Measurements from ENCODE around the gene TAOK1.

Gene TAOK1

DNA sequence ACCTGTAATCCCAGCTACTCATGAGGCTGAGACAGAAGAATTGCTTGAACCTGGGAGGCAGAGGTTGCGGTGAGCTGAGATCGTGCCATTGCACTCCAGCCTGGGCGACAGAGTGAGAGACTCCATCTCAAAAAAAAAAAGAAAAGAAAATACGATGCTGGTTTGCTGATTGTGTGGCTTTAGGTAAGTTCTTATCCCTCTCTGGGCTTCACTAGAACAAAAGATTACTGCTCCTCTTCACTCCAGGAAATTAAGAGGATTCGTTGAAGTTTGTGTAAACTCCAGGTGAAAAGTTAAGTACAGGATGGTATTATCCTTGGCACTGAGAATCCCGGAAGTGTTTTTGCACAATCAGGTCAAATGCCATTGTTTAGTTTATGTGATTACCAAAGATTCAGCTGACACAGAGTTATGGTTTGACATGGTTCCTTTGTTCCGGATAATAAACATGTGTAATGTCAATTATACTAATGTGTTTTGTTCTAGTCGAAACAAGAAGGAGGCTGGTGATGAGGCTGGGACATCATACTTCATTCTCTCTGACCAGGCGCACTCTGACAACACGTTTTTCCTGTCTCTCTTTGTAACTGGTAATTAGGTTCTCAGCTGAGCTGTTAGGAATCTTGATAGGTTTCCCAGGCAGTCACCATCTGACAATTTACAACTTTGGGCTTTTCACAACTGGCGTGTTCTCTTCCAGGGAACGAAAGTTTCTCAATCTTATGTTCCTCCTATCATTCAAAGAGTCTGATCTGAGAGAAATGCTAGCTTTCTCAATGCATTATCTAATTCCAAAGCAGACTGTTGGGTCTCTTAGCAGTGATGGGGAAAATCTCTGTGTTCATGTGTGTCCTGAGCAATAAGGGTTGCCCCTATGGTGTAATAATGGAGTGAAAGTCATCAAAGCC, 10.8 kb upstream of the TAOK1 start:
- no peak for DNase-seq

DNA sequence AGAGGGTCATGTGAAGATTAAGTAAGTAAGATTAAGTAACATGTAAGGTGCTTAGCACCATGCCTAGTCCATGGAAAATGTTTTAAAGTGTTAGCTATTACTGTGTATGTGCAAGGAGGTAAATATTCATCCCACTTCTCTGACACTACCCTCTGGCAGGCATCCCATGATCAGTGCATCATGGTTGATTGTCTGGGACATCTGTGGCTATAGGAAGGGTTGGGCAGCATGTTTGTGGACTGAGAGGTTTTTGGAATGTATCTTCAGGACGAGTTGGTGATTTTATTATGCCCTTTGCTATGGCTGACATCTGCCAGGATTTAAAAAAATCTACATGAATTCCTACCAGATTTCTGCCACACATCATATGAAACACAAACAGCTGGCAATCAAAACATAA, 6.5 kb upstream of the TAOK1 start:
- no peak for DNase-seq

DNA sequence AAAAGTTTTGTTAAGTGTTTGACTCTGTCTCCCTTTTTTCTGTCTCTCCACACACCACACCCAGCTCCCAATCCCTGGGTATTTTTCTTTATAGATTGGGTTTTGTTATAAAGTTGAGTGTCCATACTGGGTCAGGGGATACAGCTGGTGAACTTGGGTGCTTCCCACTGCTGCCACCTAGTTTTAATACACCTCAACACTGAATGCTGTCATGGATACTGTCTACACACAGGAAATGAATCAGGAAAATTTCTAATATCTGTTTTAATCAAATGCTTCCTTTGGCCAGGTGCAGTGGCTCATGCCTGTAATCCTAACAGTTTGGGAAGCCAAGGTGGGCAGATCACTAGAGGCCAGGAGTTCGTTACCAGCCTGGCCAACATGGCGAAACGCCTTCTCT, 5.3 kb upstream of the TAOK1 start:
- DNase-seq: no peak

DNA sequence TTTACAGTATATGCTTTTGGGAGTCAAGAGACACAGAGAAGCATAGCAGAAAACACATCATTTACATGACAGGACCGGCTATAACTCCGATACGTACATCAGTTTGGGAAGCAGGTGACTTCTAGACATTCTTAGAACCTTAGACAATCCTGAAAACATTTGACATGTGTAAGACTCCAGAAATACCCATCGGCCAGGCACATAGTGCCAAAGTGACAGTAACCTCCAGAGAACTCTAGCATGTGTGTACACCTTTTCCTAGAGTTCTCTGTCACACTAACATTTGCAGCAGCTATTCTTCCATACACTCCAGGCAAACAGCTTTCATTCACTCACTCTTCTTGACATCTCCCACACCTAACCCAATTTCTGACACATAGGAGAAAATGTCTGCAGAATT, 3.4 kb upstream of the TAOK1 start:
- no peak for DNase-seq

DNA sequence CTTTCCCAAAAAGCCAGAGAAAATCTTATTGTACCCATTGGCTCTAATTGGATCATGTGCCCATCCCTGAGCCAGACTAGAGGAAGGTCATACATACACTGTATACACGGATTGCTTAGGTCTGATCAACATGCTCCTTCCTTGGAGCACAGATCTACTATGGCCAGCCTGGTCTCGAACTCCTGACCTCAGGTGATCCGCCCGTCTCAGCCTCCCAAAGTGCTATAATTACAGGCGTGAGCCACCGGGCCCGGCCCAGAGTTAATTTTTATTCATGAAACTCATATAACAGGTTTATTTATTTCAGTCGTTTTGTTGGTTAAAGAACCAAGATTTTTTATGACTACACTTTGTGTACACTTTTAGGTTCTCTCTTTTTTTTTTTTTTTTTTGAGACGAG, 1.2 kb upstream of the TAOK1 start:
- no peak for DNase-seq

DNA sequence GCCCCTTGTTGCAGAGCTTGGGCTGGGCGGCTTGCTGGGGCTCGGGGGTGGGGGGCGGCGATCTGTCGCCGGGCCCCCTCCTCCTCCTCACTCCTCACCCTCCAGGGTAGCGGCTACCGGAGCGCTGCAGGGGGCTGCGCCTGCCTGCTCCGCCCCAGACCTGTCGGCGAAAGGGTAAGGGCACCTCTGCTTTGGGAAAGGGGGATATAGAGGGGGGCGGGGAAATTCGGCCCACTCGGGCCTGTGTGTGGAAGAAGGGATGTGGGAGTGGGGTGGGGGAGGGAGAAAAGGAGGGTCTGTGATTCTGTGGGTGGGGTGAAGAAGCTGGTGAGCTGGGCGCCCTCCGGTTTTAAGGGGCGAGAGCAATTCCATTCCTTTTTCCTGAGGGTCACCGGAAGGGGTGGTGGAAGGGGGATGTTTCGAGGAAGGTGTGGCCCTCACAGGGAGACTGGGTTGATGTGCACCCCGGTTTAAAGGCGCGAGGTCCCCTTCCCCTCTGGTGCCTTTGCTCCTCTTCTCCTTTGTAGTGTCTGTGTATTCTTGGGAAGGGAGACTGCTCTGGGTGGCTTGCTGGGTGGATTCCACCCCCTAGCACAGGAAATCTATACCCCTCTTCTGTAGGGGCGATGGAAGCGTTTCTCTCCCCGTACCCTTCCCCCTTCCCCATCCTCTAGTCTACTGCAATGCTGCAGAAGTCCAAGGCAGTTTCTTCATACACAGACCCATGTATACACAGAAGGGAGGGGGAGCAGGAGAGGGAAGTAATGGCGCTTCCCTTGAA, 878 bp downstream of the TAOK1 start:
- DNase-seq: peak in 1 of 5 donors; percentile 11

DNA sequence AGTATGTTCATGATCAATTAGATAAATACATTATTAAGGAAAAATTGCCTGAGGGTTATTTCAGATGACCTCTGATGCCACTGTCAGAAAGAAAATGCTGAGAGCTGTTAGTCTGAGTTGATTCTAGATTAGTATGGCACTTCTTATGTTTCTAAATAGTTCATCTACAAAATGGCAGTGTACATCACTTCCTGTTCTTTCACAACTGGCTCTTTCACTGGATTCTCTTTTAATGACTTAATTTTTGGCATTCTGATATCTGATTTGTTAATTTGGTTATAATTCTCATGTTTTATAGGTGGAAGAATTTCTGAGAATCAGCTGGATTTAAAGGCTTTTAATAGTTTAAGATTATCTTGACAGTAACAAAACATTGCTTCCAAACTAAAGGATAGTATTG, 3.3 kb downstream of the TAOK1 start:
- DNase-seq: no peak

DNA sequence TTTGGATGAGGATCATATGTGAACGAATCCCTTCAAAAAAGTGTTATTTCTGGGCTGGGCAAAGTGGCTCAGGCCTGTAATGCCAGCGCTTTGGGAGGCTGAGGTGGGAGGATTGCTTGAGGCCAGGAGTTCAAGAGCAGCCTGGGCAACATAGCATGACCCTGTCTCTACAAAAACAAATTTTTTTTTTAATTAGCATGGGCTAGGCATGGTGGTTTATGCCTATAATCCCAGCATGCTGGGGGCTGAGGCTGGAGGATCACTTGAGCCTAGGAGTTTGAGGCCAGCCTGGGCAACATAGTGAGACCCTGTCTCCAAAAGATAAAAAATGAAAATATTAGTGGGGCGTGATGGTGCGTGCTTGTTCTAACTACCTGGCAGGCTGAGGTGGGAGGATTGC, 4.6 kb downstream of the TAOK1 start:
- DNase-seq: no peak

DNA sequence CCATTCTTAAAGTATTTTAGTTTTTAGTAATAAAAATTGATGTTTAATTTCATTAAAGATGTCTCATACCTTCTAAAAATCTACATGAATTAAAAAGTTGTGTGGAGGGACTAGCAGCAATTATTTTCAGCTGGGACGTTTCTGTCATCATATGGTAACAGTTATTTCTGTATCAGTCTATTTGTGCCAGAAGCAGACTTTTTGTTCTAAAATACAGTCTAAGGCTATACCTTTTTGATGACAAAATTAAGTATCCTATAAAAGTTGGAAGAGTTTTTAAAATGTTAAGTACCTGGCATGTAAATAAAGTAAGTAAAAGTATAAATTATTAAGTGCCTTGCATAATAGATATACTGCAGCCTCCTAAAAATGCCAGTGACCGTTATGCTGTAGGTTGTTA, 5.9 kb downstream of the TAOK1 start:
- no peak for DNase-seq

DNA sequence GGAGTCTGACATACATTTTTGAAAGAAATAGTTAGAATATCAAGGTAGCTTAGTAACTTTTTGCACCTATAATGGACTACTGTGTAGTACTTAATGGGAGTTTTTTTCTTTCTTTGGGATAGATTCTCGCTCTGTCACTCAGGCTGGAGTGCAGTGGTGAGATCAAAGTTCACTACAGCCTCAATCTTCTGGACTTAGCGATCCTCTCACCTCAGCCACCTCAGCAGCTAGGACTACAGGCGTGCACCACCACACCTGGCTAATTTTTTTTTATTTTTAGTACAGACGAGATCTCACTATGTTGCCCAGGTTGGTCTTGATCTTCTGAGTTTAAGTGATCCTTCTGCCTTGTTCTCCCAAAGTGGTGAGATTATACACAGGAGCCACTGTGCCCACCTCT, 9.5 kb downstream of the TAOK1 start:
- no peak for DNase-seq

DNA sequence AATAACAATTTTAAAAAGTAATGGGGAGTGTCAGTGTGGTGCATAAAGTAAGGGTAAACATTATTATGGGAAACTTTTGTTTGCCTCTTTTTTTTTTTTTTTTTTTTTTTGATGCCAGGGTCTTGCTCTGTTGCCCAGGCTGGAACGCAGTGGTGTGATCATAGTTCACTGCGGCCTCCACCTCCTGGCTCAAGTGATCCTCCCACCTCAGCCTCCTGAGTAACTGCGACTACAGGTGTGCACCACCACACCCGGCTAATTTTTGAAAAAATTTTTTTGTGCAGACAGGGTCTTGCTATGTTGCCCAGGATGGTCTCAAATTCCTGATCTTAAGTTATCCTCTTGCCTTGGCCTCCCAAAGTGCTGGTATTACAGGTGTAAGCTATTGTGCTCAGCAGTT, 10.7 kb downstream of the TAOK1 start:
- DNase-seq: no peak

DNA sequence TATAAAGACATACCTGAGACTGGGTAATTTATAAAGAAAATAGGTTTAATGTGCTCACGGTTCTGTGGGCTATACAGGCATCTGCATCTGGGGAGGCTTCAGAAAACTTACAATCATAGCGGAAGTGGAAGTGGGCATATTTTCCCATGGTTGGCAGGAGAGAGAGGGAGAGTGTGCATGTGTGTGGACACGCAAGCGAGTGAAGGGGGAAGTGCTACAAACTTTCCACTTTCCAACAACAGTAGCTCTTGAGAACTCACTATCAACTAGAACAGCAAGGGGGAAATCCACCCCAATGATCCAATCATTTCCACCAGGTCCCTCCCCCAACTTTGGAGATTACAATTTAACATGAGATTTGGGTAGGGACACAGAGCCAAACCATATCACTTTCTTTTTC, 11.1 kb downstream of the TAOK1 start:
- DNase-seq: no peak

DNA sequence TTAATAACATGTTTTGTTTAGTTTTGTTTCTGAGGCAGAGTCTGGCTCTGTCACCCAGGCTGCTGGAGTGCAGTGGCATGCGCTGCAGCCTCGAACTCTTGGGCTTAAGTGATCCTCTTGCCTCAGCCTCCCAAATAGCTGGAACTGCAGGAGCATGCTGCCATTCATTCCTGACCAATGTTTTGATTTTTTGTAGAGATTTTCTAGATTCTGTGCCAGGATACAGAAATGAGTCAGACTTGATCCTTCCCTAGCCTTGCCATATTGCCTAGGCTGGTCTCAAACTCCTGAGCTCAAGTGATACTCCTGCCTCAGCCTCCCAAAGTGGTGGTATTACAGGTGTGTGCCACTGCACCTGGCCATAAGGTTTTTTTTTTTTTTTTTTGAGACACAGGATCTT, 17.7 kb downstream of the TAOK1 start:
- no peak for DNase-seq

DNA sequence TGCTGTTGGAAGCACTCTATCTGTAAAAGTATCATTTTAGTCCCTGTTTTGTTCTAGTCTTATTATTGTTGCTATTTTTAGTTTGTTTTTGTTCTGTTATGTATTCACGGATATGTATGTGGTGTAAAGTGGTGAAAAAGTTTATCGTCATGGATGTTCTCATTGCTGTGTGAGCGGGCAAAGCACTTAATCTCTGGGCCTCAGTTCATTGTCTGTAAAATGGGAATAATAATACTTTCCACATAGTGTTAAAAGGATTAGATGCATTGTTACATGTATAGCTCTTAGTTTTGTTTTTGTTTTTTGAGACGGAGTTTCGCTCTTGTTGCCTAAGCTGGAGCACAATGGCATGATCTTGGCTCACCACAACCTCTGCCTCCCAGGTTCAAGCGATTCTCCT, 19.8 kb downstream of the TAOK1 start:
- DNase-seq: no peak

DNA sequence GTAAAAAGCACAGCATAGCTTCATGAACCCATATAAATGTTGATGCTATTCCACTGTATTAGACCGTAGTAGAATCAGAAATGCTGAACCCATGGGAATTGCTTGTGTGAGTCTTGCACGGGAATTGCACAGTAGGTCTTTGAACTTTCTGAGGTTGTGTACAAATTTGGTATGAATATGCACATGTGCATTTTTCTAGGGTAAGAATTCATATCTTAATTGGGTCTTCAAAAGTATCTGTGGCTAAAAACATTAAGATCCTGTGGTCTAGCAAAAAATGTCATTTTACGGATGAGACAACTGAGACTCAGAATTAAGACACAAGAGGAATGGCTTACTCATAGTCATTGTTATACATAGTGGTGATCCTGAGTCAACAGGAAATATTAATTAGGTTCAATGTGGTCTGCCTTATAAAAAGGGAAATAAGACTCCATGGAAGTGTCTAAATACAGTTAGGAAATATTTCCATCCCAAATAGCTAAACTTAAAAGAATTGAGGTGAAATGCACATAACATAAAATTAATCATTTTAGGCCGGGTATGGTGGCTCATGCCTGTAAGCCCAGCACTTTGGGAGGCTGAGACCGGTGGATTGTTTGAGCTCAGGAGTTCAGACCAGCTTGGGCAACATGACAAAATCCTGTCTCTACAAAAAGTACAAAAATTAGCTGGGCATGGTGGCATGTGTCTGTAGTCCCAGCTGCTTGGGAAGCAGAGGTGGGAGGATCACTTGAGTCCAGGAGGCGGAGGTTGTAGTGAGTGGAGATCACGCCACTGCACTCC, 22.8 kb downstream of the TAOK1 start:
- DNase-seq: no peak

DNA sequence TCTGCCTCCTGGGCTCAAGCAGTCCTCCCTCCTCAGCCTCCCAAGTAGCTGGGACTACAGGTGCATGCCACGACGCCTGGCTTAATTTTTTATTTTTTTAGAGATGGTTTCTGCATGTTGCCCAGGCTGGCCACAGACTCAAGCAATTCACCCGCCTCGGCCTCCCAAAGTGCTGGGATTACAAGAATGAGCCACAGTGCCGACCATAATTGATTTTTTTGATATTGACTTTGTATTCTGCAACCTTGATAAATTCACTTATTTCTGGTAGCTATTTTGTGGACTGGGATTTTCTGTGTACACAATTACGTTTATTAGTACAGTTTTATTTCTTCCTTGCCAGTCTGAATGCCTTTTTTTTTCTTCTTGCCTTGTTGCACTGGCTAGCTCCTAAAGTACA, 30.0 kb downstream of the TAOK1 start:
- DNase-seq: no peak

DNA sequence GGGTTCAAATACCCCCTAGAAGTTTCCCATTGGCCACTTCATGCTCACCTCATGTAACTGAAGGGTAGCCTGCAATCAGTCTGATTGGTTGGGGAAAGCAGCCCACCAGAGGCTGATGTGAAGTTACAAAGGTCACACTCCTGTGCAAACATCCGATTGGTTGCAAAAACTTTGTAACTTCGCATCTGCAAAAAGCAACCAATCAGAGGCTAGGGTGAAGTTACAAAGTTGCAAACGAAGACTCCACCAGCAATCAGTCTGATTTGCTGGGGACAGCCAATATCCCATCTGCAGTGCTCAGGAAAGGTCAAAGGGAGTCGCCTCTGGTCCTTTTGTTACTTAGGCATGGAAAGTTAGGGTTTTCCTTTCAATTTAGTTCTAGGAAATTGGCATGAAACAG, 40.1 kb downstream of the TAOK1 start:
- no peak for DNase-seq

DNA sequence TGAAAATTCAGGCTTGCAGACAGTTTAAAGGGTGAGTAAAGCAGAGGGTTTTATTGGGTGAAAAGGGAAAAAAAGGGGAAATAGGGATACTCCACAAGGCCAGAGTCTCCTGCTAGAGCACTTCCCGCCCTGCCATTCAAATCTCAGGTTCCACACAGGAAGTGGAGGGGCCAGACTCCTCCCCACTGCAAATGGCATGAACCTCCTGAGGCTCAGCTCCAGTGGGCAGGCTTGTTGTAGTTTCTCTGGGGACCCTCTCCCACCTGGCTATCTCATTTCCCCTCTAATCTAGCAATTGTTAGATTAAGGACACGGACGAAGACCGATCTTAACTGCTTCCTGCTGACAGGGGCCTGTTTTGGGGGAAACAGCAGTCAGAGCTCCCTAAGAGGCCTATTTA, 43.4 kb downstream of the TAOK1 start:
- no peak for DNase-seq

DNA sequence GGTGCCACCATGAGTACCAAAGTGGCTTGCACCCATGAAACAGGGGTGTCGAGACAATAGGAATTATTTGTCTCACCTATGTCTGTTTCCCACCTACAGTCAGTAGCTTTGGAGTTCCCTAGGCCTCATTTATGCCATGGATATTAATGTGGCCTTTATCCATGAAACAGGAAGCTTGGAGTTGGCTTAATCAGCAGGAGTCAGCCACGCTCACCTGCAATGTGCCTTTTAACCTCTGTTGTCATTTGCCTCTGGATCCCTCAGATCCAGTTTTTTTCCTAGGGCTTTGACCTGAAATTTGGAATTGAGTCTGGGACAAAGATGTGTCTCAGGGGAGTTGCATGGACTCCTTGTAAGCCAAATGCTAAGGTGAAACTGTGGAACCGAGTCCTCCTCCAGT, 44.4 kb downstream of the TAOK1 start:
- no peak for DNase-seq

DNA sequence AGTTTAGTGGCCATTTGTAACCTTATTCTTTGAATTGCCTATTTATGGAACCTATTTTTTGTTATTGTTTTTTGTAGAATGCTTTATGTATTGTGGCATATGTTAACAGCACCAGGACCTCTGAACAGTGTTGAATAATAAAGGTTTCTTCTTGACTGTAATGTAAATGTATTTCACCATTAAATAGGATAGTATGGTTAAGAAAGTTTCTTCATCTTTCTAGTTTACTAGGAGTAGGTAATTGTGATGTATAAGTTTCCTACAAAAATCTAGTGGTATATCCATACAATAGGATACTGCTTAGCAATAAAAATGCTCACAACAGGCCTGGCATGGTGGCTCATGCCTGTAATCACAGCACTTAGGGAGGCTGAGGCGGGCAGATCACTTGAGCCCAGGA, 52.3 kb downstream of the TAOK1 start:
- no peak for DNase-seq

DNA sequence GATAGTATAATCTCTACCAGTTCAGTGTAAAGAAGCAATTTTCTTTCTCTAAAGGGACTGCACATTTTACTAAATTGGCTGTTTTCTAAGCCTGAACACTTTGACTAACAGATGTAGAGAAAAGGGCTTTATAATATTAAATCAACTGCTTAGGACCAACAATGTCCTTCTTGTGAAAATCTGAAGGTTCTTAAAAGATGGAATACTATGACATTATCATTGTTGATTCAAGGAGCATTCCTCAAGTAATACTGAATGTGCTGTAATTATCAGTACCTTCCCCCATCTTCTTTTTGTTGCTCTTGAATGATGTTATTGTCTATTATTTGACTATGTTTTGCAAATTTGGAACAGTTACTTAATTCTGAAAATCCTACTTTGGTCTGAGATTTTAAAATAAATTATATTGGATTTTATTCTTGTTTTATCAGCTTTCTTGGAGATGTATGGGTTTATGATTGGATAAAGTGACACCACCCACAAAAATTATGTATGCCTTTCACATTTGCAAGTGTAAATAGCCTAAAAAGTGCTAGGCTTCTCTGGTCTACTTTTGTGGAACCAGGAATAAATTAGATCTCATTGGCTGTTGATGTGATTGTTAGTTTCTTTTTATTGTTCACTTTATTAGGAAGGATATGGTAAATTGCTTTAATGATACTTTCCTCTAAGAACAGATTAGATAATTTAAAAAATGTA, 53.0 kb downstream of the TAOK1 start:
- DNase-seq: no peak

DNA sequence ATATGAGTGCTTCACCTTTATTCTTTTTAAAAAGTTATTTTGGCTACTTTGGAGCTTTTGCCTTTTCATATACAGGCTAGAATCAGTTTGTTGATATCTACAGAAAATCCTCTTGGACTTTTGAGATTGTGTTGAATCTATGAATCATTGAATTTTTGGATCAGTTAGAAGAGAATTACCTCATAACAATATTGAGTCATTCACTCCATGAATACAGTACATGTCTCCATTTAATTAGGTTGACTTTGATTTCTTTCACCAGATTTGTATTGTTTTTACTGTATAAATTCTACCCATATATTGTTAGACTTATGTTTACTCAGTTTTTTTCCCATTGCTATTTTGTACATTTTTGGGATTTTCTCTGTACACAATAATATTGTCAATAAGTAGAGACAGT, 54.4 kb downstream of the TAOK1 start:
- no peak for DNase-seq

DNA sequence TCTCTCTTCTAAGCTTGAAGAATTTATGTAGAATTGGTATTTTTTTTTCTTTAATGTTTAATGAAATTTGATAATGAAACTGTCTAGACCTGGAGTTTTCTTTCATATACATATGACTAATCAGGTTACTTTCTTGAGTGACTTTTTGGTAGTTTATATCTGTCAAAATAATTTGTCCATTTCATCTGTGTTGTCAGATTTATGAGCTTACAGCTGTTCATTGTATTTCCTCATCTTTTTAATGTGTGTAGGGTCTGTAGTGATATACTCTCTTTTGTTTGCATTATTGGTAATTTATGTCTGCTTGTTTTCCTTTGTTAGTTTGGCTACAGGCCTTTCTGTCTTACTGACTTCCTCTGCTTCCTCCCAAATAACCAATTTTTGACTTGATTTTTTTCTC, 55.7 kb downstream of the TAOK1 start:
- no peak for DNase-seq

Data from T-helper 1 cell (primary cell).